ENCODE data around the gene TCN1.
A peak's percentile ranks its signal among the peaks of the same experiment; 100 is the strongest.
"Not testable (repeated sequence)": the region's sequence is repeated elsewhere in the genome, so short reads cannot be mapped to it uniquely, and the experiment has no call there.

The TCN1 gene

DNA sequence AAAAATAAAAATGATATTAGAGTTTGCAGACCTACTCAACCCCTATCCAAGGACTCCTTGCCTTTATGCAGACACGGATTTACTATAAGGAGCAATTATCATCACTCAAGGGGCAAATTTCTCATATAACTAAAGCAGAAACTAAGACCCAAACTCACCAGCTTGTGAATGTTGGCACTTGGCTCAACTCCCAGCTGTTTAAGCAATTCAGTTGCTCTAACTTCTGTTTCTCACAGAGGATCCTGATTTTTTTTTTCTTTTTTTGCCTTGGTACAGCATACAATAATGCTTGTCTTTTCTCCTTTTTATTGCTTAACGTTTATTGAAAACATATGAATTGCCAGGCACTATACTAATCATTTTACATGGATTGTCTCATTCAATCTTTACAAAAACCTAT lies 11.4 kb downstream of the TCN1 start:
- no peak for DNase-seq

DNA sequence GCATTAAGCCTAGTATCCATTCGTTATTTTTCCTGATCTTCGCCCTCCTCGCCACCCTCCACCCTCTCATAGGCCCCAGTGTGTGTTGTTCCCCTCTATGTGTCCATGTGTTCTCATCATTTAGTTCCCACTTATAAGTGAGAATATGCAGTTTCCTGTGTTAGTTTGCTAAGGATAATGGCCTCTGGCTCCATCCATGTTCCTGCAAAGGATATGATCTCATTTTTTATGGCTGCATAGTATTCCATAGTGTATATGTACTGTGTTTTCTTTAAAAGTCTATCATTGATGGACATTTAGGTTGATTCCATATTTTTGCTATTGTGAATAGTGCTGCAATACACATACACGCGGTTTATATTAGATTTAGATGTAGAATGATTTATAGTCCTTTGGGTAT lies 14.9 kb downstream of the TCN1 start:
- DNase-seq: not testable (repeated sequence)

DNA sequence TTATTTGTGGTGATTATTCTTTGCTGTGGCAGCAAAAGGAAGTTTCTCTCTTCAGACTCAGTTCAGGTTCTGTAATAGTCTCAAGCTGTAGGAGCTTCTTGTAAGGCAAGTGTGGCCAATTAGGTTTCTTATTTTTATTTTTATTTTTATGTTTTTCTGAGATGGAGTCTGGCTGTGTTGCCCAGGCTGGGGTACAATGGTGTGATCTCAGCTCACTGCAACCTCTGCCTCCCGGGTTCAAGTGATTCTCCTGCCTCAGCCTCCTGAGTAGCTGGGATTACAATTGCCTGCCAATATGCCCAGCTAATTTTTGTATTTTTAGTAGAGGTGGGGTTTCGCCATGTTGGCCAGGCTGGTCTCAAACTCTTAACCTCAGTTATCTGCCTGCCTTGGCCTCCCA lies 16.7 kb downstream of the TCN1 start:
- not testable (repeated sequence) for DNase-seq

DNA sequence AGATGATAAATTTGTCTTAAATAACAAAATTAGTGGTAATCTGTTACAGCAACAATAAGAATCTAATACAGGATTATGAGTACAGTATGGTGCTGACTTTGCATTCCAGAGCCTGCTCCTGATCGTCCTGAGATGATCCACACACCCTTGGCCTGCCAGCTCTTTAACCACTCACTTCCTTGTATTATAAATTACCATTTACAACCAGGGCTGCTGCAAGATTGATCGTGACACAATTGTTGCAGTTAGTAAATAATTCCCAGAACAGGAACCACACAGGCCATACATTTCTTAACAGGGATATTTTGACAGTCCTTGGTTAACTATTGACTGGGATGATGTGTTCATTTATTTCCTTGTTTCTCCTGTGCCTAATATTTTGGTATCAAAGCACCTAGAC lies 17.2 kb downstream of the TCN1 start:
- DNase-seq: no peak

DNA sequence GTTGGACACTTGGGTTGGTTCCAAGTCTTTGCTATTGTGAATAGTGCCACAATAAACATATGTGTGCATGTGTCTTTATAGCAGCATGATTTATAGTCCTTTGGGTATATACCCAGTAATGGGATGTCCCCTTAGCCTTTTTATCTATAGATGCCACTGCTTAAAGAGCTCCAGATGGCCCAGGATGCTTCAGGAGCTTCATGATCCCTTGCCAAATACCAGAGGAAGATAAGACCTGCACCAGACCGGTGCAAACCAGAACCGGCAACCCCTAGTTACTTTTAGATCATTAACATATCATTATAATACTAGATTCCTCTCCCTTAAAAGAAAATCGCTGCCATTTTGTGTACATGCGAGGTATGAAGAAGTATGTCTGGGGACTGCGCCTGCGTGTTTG lies 17.8 kb downstream of the TCN1 start:
- DNase-seq: not testable (repeated sequence)

DNA sequence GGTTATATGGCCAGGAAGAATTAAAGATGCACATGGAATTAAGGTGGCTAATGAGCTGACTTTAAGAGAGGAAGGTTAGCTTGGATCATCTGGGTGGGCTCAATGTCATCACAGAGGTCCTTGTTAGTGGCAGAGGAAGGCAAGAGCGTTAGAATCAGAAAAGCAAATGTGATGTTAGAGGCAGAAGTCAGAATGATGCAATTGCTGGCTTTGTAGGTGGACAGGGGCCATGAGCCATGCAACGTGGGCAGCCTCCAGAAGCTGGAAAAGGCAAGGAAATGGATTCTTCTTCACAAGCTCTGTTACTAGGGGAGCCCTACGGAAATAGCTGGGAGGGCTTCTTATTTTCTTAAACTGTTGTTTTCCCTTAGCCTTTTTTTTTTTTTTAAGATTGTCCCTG lies 18.7 kb downstream of the TCN1 start:
- no peak for DNase-seq

DNA sequence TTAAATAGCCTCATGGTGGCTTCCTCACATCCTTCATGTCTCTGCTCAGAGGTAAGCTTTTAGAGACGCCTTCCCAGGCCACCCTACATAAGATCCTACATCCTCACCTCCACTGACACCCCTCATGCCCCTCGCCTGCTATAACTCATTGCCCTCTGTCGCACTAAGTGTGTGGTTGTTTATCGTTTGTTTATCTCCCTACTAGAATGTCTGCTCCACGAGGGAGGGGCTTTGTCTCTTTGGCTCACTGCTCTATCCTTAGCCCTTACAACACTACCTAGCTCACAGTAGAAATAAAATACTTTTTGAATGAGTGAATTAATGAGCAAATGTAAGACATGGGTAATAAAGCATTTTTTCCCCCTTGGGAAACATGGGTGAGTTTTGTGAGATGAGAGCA lies 19.7 kb downstream of the TCN1 start:
- no peak for DNase-seq

DNA sequence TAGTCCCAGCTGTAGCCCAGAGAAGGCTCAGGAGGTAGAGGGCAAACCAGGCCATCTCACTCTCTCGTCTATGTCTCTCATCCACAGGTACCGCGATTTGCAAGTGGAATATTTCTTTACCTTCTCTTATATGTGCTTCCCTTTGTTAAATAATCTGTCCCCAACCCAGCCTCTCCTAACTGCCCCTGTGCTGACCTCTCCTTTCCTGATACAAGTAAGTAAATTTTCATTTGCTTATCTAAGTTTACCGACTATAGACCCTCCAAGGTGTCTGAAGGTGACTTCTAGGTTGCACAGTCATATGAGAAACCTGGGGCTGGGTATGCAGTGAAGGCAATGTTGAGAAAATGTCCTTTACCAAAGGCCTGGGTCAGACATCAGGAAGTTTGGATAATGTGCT lies 20.9 kb downstream of the TCN1 start, which contains the start of gene CBLIF:
CBLIF (minus strand) TSS at position 101 of the 400 bp plus-strand sequence; CDS start at position 55, 46 bp downstream.
- DNase-seq: no peak

DNA sequence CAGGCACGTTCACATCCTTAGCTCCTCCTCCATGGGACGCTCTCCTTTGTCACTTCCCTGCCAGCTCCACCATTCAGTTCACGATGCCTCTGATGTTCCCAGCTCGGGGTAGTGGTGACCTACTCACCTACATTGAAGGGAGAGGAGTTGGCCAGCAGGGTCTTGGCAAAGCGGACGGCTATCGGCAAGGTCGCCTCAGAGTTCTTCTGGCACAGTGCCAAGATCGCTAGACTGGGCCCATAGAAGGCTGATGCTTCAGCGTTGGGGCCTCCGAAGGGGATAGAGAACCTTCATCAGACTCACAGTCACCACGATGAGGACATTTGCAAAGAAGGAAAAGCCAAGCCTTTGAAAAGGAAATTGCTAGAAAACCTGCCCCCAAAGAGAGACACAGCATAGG lies 24.0 kb downstream of the TCN1 start:
- DNase-seq: no peak

DNA sequence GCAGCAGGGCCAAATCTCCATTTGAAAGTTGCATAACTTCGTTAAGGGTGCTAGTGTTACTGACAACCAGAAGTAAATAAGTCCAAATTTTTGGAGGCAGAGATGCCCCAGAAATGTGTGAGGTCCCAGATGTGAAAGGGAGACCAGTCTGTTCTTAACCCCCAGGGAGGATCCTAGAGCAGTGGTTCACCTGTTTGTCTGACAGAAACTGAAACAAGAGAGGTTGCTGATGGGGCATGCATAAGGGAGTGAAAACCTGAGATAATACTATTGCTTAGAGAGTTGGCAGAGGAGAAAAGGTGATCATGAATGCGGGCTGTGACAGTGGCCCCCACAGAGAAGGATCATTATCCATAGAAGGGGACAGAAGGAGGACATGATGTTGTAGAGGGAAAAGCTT lies 24.8 kb downstream of the TCN1 start:
- no peak for DNase-seq

DNA sequence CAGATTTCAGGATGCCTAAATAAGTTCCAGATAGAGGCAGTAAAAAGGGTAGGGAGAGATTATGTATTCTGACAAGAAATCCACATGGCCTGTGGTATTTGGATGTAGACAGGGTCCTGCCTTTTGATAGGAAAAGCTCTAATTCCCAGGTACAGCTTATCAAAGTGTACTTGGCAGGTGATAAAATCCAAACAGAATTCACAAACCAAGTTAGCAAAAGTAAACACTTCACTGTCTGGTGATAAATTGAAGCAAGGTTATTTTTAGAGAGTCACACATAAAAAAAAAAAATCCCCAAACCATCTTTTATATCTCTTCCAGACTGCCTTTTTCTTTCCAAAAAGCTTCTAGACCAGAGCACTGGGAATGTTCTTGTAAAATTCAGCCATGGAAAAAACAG lies 26.7 kb downstream of the TCN1 start:
- DNase-seq: no peak

DNA sequence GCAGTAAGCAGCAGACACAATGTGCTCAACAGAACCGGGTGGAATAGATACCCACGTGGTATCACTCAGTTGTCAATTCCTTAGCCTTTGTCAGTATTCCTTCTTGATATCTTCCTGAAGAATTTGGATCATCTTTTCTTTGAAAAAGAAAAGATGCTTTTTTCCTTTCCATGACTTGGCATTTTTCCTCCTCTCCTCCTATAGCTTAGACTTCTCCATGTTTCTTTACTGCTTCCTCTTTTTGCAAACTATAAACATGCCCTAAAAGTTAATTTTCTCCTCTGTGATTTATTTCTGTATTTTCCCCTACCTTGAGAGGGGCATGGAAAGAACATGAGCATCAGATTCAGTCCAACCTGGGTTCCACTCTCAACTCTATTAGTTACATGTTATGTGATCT lies 32.7 kb downstream of the TCN1 start:
- no peak for DNase-seq

DNA sequence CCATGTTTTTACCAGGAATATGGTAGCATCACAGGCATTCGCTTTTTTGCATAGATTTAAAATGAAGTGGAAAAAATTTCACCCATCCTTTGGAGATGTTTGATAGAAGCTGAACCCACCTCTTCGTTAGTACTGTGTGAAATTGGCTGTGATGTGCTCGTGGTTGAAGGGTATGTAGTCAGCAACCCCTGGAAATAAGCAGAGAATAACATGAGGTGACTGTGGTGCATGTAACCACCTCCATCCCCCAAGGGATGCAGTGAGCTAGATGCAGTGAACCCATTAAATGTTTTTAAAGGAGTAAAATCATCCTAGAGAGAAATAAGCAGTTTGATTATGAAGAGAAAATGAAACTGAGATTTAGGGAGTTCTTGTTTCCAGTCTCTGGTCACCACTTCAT lies 36.9 kb downstream of the TCN1 start:
- no peak for DNase-seq

DNA sequence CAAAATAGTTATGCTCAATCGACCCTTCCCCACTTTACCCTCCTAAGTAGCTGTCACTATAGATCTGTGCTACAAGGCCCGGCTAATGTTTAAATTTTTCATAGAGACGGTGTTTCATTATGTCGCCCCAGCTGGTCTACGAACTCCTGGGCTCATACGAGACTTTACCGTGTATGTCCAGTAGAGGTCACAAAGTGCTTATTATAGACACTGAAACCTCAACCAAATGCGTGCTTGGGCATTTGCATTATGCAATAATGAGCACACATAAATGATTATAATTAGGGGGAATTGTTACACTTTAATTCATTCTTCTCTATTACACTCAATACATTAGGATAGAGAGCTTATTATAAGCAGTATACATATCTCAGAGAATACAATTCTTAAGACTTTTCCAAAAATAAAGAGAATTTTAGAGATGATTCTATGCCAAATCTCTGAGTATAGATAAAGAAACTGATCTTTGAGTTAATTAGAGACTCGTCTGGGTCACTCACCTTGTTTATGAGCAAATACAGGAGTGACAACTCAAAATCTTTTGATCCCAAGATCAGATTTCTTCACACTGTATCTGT lies 43.2 kb downstream of the TCN1 start:
- DNase-seq: peak; percentile 25

DNA sequence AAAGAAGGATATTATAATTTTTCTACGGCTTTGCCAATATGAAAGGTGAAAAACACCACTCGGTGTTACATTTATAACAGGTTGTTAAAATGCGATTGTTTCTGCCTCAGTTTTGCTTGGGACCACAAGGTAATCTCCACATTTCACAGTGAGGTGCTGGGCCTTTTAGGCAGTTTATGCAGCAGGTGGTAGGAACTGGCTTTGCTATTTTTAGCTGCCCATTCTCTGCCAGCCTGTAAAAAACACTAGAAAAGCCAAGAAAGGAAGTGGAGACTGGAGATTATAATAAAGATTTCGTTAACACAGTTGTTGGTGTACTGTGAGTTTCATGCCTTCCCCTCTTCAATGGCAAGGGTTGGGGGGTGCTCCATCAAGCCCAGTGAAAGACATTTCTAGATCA lies 47.7 kb downstream of the TCN1 start:
- peak; percentile 40 for DNase-seq

DNA sequence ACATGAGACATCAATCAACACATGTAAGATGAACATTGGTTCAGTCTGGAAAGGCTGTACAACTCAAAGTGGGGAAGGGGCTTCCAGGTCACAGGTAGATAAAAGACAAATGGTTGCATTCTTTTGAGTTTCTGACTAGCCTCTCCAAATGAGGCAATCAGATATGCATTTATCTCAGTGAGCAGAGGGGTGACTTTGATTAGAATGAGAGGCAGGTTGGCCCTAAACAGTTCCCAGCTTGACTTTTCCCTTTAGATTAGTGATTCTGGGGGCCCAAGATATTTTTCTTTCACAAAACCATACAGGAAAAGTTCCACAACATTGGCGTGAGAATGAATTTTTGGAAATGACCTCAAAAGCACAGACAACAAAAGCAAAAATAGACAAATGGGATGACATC lies 49.9 kb downstream of the TCN1 start:
- not testable (repeated sequence) for DNase-seq

DNA sequence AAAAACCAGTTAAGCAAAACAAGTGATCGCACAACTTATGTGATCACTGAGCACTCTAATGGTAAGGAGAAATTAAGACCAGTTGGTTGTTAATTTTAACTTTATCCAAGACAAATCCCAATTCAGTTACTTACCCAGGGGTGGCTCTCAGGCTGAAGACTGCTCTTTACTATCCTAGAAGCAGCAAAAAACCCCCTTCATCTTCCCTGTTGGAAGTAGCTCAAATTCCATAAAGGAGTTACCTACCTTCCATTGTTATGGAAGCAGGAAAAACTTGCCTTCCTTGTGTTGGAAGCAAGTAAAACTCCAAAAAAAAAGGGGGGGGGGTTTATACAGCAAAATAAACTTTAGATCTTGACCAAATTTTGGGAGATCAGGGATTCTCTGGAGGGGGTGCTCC lies 50.5 kb downstream of the TCN1 start:
- DNase-seq: no peak

DNA sequence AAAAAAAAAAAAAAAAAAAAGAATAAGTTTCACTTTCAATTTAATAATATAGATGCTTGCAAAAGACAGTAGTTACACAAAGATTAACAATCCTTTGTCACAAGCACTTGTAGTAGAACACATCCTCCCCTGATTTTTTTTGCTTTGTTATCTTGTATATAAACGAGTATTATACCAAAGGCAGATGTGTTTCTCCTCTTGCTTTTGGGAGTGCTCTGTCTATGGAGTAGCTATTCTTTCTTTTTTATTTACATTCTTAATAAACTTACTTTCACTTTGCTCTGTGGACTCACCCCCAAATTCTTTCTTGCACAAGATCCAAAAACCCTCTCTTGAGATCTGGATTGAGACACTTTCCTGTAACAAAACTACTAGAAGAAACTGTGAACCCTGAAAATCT lies 52.3 kb downstream of the TCN1 start:
- DNase-seq: no peak

DNA sequence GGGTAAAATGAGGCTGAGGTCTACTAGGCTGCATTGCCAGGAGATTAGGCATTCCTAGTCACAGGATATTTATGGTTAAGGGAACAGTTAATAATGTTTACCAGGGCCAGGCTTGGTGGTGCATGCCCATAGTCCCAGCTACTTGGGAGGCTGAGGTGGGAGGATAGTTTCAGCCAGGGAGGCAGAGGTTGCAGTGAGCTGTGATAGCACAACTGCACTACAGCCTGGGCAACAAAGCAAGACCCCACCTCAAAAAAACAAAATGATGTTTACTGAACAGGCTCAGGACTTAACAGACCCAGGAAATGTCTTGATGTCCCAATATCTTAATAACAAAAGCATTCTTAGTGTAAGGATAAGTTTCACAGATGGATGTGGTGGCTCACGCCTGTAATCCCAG lies 52.9 kb downstream of the TCN1 start:
- DNase-seq: no peak

DNA sequence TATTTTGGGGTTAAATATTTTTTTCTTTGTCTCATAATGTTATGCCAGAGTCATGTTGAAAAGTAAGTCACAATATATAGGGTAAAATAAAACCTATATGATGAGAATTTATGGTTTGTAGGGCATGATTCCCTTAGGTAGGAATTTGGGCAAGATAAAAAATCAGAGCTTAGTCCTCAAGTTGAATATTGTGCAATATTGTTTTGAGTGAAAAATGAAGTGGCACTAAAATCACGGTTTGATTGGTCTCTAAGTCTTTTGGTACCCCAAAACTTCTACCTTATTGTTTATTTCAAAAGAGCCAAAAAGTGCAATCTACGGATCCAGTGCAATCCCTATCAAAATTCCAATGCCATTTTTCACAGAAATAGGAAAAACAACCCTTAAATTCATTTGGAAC lies 54.1 kb downstream of the TCN1 start:
- DNase-seq: no peak

DNA sequence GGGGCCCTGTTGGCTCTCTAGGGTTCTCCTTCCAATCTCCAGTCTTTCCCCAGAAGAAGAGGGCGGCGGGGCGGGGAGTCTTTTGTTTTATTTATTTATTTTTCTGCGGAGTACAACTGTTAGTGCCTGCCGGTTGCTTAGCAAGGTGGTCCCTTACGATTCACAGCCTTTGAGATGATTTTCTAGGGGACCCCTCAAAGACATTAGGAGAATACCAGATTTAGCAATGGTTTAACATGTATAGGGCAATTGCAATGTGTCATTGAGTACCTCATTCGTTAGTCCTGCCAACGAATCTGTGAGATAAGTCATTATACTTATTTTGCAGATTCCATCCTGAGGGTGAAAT lies 55.4 kb downstream of the TCN1 start:
- DNase-seq: no peak

DNA sequence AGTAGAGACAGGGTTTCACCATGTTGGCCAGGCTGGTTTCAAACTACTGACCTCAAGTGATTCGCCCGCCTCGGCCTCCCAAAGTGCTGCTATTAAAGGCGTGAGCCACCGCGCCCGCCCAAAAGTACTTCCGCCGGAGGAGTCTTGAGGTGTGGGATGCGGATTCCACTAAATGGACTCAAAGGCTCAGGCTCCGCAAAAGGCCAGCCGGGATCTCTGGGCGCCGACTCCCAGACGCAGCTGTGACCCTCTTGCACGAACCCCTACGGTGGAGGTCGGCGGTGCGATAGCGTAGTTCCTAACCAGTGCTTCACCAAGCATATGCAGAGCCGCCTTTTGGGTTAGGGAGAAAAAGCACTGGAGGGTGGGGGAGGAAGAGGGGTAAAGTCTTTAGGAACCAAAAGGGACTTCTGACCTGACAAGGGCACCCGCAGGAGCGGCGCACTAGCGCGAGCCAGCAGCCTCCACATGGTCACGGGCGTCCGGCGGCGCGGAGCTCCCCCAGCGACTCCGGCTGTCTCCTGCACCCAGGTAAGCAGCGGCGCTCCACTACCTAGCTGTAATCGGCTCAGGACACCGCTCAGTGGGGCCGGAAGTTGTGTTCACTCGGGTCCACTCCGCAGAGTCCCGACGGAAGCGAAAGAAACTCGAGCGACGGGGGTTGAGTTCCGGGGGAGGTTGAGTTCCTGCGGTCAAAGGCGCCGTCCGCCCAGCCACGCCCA lies 55.9 kb downstream of the TCN1 start, which contains the start of gene MRPL16:
MRPL16 (minus strand) TSS at position 590 of the 722 bp plus-strand sequence; CDS start at position 470, 120 bp downstream.
- DNase-seq: peak; percentile 73

DNA sequence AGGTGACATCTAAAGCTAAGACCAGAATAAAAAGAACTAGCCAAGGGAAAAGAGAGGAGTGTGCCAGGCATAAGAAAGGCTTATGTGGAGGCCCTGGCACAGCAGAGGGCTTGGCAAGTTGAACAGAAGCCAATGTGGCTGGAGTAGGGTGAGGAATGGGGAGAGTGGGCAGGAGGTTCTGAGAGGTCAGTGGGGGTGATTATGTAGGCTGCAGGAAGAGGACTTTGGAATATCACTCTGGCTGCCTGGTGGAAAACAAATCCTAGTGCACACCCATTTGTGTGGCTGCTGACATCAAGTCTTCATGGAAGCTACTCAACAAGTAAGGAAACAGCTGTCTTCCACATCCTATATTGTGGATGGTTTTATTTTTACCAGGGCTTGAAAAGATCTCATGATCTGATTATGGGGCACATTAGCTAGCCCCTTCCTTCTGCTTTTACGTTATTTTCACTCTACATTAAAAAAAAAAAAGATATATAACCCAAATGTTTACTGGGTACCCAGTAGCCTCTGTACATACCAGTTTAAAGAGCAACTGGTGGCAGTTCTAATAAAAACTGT lies 59.2 kb downstream of the TCN1 start:
- peak; percentile 5 for DNase-seq

DNA sequence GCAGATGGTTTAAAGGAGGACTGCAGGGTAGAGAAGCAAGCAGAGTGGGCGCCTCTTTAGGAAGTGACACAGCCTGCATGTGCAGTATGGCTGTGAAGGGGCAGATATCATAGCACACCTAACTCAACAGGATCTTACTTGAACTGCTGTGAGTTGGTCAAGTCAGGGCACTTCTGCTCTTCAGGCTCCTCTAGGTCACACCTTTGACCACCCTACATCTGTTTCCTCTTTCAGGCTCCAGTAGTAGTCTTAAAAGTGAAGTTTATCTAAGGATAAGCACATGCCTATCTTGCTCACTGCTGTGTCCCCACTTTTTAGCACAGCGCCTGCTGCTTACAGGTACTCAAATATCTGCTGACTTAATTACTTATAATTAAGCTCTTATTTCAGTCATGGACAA lies 62.2 kb downstream of the TCN1 start:
- DNase-seq: peak; percentile 8
